ENCODE measurements around the gene CACNA1I. TPM values are rescaled to one million over a fixed set of nuclear protein-coding genes. Genes with fewer than 3 reads are reported as not detected.

CACNA1I gene
- polyA plus RNA-seq, 3 donors: 0.04 TPM; not detected in 2

DNA sequence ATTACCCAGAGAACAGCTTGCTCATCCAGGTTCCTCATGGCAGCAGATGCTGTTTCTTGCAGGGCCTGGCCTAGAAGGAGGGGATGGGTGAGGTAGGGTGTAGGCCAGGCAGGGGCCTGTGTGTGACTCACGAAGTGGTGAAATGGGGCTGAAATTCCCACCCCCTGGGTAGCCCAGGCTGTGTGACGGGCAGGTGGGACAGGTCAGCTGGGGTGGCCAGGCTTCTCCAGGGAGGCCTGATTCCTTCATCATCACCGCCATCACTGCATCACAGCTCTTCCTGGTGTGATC is 83.2 kb downstream of the CACNA1I start:
- no peak overlapping the region for H3K27ac ChIP-seq (ENCODE audit: low read depth in 1 of 2, low read length in 2 of 2)
- TF ChIP-seq, protein P1, sequence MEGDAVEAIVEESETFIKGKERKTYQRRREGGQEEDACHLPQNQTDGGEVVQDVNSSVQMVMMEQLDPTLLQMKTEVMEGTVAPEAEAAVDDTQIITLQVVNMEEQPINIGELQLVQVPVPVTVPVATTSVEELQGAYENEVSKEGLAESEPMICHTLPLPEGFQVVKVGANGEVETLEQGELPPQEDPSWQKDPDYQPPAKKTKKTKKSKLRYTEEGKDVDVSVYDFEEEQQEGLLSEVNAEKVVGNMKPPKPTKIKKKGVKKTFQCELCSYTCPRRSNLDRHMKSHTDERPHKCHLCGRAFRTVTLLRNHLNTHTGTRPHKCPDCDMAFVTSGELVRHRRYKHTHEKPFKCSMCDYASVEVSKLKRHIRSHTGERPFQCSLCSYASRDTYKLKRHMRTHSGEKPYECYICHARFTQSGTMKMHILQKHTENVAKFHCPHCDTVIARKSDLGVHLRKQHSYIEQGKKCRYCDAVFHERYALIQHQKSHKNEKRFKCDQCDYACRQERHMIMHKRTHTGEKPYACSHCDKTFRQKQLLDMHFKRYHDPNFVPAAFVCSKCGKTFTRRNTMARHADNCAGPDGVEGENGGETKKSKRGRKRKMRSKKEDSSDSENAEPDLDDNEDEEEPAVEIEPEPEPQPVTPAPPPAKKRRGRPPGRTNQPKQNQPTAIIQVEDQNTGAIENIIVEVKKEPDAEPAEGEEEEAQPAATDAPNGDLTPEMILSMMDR (IDR thresholded peaks at IDR 0.05): no peak
- no peaks in the 10 kb centered on the region for H4K20me1 ChIP-seq (ENCODE audit: insufficient read depth, low read length)
- no peak for DNase-seq
- no peak overlapping the region for H3K9ac ChIP-seq (ENCODE audit: insufficient read depth, low read length, poor library complexity, severe bottlenecking)
- H3K27ac Mint-ChIP-seq: no peak overlapping the region
- WGBS (ENCODE audit: insufficient coverage): 100% methylated on average over 2 of the region's 3 CpGs
- intact Hi-C loops (cut with micrococcal nuclease): no loop called here
- H3K9me3 ChIP-seq (replicated peaks in 1 of 2; ENCODE audit: control insufficient read depth in 1 of 2, insufficient read depth in 1 of 2, low read length in 2 of 2): no peaks in the 10 kb centered on the region
- no peak overlapping the region for H2AFZ ChIP-seq (ENCODE audit: insufficient read depth, low read depth, low read length, poor library complexity, severe bottlenecking)
- H3K79me2 ChIP-seq (ENCODE audit: insufficient read depth, low read length): no peaks in the 10 kb centered on the region
- no peaks in the 10 kb centered on the region for H3K4me1 ChIP-seq (ENCODE audit: control insufficient read depth in 1 of 2, insufficient read depth in 2 of 2, low read length in 2 of 2)
- peaks cover 0 to 2% (median 0%) of the 10 kb centered on the region in 7 donors for H3K9me3 Mint-ChIP-seq
- no peaks in the 10 kb centered on the region for H3K36me3 Mint-ChIP-seq
- H3K4me3 ChIP-seq (replicated peaks in 1 of 3; ENCODE audit: low read depth in 2 of 3, low read length in 3 of 3): no peak overlapping the region
- no peaks in the 10 kb centered on the region for H3K4me1 Mint-ChIP-seq
- peaks cover 0 to 8% of the 10 kb centered on the region in 2 donors for H3K27me3 ChIP-seq (ENCODE audit: control insufficient read depth in 2 of 2, insufficient read depth in 2 of 2, low read length in 2 of 2)
- peaks cover 18 to 20% (median 19%) of the 10 kb centered on the region in 3 donors for H3K27me3 Mint-ChIP-seq (ENCODE audit: low read depth in 3 of 3)
- H3K4me2 ChIP-seq (replicated peaks; ENCODE audit: extremely low read depth, low read length, poor library complexity, severe bottlenecking): no peak overlapping the region
- H3K4me3 Mint-ChIP-seq: no peak overlapping the region
- no peaks in the 10 kb centered on the region for H3K36me3 ChIP-seq (replicated peaks in 1 of 2; ENCODE audit: control insufficient read depth in 1 of 2, insufficient read depth in 2 of 2, low read length in 2 of 2)

DNA sequence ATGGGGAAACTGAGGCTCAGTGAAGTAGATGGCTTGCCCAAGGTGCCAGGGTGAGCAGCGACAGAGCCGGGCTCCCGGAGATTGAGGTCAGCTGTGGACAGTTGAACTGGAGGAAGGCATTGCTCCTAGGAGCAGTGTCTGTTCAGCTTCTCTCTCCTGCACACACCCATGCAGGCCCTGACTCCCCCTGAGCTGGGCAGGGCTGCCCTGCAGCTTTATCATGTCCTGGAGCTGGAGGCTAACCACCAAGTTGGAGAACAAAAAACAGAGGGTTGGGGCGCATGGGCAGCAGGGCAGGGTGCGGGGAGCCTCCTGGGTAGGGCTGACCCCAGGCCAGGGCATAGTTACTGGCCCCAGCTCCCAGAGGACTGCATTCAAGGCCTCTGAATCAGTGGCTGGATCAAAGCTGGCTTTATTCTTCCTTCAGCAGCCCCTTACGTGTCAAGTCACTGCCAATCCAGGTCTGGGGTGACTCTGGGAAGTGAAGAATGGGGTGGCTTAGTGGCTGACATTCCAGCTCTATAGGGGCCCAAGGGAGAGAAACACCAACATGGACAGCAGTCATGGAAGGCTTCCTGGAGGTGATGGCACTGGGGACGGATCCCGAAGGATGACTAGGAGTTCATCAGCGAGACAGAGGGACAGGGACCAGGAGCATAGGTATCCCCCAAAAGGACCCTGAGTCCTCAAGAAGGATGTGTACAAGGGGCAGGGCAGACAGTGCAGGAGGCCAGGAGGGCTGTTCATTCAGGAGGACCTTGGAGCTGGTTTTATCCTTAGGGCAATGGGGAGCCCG is 83.8 kb downstream of the CACNA1I start:
- 96% methylated on average over 9 of the region's 10 CpGs for WGBS (ENCODE audit: insufficient coverage)
- Histone ChIP-seq H3K4me1 (ENCODE audit: control insufficient read depth in 1 of 2, insufficient read depth in 2 of 2, low read length in 2 of 2) (no peaks in the 10 kb centered on the region), H3K4me2 (replicated peaks; ENCODE audit: extremely low read depth, low read length, poor library complexity, severe bottlenecking) (no peak overlapping the region), H3K36me3 (replicated peaks in 1 of 2; ENCODE audit: control insufficient read depth in 1 of 2, insufficient read depth in 2 of 2, low read length in 2 of 2) (no peaks in the 10 kb centered on the region), H3K27ac (ENCODE audit: low read depth in 1 of 2, low read length in 2 of 2) (no peak overlapping the region), H3K4me3 (replicated peaks in 1 of 3; ENCODE audit: low read depth in 2 of 3, low read length in 3 of 3) (no peak overlapping the region), H4K20me1 (ENCODE audit: insufficient read depth, low read length) (no peaks in the 10 kb centered on the region), H3K9me3 (replicated peaks in 1 of 2; ENCODE audit: control insufficient read depth in 1 of 2, insufficient read depth in 1 of 2, low read length in 2 of 2) (no peaks in the 10 kb centered on the region), H2AFZ (ENCODE audit: insufficient read depth, low read depth, low read length, poor library complexity, severe bottlenecking) (no peak overlapping the region), H3K9ac (ENCODE audit: insufficient read depth, low read length, poor library complexity, severe bottlenecking) (no peak overlapping the region), H3K79me2 (ENCODE audit: insufficient read depth, low read length) (no peaks in the 10 kb centered on the region), H3K27me3 (ENCODE audit: control insufficient read depth in 2 of 2, insufficient read depth in 2 of 2, low read length in 2 of 2) (peaks cover 0 to 8% of the 10 kb centered on the region in 2 donors)
- peaks cover 0 to 3% (median 0%) of the 10 kb centered on the region in 7 donors for H3K9me3 Mint-ChIP-seq
- H3K27ac Mint-ChIP-seq: no peak overlapping the region
- no peaks in the 10 kb centered on the region for H3K4me1 Mint-ChIP-seq
- no peak for DNase-seq
- TF ChIP-seq, protein P1 (IDR thresholded peaks at IDR 0.05): no peak
- no peaks in the 10 kb centered on the region for H3K36me3 Mint-ChIP-seq
- intact Hi-C loops (cut with micrococcal nuclease): no loop called here
- no peak overlapping the region for H3K4me3 Mint-ChIP-seq
- H3K27me3 Mint-ChIP-seq (ENCODE audit: low read depth in 3 of 3): peaks cover 18 to 24% (median 19%) of the 10 kb centered on the region in 3 donors
